HG03175 (cell line): ENCODE measurements around the gene HS3ST2.
"Not testable (repeated sequence)": the region's sequence is repeated elsewhere in the genome, so short reads cannot be mapped to it uniquely, and the experiment has no call there.

Experiments used
- ATAC-seq: cut with Tn5 transposase; IDR thresholded peaks from one replicate; pipeline ENCODE4 v1.9.1; 2021; ENCODE audit warnings: mild to moderate bottlenecking, moderate library complexity; ENCODE audit not compliant: unreplicated experiment

Gene HS3ST2

DNA sequence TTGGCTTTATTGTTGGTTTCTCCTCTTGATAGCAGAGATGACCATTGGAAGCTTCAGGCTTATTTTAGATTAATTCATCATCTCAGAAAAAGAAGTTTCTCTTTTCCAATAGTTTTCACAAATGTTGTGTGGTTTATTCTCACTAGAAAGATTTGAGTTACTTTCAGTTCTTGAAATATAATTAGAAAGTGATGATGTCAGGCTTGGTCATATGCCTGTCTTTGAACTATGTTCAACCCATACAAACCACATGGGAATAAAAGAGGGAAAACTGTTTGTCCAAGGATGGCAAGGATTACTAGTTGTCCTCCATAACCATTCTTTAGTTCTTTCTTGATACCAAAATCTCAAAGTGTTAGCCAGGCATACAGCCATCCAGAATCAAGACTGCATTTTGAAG is 3.7 kb upstream of the HS3ST2 start:
- no peak for ATAC-seq

DNA sequence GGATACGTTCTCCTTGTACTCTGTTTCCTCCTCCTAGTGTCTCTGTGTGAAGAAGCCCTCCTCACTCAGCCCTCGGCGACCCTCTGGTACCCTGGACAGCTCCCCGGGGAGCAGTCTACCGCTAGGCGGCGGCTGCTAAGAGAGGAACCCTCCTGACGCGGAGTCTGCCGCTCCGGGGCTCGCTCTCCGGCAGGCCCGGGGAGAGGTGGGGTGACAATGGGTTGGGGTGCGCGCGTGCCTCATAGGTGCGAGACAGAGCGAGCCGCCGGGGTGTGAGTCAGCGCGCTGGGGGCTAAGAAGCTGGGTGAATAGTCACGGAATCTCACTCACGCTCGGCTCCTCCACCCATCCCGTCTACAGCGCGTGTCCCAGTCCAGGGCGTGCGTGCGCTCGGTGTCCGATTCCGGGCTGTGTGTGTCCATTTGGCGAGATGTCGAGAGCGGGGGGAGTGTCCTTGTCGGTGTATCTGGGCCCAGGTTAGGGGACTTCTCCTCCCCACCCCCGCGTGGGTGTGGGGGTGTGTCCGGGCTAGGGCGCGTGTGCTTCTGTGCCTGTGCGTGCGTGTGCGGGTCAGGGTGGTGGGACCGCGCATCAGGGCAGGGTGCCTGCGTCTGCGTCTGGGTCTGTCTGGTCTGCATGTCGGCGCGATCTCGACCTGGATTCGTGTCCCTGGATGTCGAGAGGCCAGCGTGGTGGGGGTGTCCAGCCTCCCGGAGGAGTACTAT is 577 bp upstream of the HS3ST2 start:
- no peak for ATAC-seq

DNA sequence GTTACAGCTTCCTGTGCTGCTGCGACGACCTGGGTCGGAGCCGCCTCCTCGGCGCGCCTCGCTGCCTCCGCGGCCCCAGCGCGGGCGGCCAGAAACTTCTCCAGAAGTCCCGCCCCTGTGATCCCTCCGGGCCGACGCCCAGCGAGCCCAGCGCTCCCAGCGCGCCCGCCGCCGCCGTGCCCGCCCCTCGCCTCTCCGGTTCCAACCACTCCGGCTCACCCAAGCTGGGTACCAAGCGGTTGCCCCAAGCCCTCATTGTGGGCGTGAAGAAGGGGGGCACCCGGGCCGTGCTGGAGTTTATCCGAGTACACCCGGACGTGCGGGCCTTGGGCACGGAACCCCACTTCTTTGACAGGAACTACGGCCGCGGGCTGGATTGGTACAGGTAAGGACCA is 746 bp downstream of the HS3ST2 start:
- no peak for ATAC-seq

DNA sequence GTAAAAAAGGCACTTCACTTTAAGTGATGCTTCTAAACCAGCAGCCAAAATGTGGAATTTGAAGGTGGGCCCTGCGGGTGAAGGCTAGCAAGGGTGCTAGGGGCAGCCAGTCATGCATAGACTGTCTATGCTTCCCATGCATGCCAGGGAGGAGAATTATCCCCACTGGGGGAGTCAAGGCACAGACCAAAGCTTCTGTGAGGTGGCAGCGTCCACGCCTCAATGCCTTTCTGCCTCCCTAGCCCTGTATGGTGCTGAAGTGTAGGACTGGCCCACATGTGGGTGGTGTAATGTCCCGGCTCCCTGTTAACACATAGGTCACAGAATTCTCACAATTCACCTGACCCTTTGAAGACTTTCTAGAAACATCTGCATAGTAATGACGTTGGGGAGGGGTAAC is 1.9 kb downstream of the HS3ST2 start:
- ATAC-seq = no peak

DNA sequence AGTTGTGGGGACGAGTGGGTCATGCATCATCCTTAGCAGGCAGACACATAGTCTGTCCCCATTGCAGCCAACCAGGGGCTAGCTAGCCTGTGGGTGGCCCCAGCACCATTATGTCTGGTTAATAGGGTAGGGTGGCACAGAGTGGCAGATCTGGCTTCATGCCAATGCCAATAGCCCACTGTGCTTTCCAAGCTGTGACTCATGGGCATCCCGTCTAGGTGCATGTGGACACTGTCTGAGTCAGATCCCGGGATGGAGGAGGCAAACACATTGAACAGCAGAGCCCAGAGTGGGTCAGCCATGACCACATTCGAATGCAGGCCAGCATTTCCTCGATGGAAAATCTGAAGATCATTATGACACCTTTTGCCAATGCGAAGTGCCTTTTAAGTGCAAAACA is 2.5 kb downstream of the HS3ST2 start:
- ATAC-seq = no peak

DNA sequence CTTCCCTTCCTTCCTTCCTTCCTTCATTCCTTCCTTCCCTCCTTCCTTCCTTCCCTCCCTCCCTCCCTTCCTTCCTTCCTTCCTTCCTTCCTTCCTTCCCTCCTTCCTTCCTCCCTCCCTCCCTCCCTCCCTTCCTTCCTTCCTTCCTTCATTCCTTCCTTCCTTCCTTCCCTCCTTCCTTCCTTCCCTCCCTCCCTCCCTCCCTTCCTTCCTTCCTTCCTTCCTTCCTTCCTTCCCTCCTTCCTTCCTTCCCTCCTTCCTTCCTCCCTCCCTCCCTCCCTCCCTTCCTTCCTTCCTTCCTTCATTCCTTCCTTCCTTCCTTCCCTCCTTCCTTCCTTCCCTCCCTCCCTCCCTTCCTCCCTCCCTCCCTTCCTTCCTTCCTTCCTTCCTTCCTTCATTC is 4.8 kb downstream of the HS3ST2 start:
- not testable (repeated sequence) for ATAC-seq

DNA sequence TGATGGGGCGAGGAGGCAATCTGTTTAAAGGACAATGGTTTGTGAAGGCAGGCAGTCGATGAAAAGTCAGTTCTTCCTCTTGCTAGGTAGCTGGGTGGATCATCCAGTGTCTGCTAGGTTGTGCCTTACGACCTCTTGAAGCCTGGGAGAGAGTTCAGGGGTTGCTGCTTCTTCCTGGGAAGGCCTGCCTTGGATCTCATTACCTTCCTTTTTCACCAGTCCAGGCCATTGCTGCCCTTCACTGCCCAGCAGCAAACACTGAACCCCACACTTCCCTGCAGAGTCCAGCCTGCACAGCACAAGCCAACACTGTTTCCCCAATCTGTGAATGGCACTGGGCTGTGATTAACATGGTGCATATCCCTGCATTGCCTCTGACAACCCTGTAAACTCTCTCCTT is 24.7 kb downstream of the HS3ST2 start:
- ATAC-seq = no peak

DNA sequence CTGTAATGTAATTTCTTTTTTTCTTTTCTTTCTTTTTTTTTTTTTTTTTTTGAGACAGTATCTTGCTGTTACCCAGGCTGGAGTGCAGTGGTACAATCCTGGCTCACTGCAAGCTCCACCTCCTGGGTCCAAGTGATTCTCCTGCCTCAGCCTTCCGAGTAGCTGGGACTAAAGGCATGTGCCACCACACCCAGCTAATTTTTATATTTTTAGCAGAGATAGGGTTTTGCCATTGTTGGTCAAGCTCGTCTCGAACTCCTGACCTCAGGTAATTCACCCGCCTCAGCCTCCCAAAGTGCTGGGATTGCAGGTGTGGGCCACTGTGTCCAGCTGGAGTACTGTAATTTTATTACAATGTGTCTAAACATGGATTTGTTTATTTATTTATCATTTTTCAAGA is 28.1 kb downstream of the HS3ST2 start:
- ATAC-seq = not testable (repeated sequence)

DNA sequence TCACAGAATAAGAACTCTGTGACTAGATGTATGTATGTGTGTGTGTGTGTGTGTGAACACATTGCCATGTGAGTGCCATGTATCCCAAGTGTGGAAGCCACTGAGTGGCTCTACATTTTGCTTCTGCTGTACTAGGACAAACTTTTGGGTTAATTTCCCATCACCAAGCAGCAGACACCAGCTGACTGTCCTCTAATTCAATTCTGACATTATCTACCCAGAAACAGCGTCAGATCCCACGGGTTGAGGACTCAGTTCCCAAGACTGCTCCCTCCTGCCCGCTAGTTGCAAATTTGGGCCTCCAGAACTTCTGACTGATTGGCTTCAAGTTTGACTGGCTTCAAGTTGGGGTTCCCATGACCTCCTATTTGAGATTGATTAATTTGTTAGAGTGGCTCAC is 29.2 kb downstream of the HS3ST2 start:
- ATAC-seq = no peak

DNA sequence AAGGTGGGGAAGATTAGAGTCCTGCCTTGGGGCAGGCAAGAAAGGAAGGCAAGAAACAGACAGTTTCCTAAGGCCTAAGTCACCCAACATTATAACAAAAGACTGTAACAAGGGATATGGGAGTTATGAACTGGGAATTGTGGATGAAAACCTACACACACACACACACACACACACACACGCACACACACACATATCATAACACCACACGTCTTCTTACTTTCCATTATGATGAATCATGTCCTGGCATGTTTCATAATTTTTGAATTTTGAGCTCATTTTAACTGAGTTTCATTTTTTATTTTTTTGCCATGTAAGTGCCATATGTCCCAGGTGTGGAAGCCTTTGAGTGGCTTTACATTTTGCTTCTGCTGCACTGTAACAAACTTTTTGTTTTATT is 29.9 kb downstream of the HS3ST2 start:
- ATAC-seq = no peak

DNA sequence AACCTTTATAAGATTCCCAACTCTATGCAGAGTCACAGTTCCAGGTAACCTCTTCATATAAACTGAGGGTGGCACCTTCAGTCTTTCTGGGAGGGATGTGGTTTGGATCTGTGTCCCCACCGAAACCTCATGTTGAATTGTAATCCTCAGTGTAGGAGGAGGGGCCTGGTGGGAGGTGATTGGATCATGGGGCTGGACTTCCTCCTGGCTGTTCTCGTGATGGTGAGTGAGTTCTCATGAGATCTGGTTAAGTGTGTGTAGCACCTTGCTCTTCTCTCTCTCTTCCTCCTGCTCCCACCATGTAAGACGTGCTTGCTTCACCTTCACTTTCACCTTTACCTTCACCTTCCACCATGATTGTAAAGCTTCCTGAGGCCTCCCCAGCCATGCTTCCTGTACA is 30.5 kb downstream of the HS3ST2 start:
- ATAC-seq = no peak

DNA sequence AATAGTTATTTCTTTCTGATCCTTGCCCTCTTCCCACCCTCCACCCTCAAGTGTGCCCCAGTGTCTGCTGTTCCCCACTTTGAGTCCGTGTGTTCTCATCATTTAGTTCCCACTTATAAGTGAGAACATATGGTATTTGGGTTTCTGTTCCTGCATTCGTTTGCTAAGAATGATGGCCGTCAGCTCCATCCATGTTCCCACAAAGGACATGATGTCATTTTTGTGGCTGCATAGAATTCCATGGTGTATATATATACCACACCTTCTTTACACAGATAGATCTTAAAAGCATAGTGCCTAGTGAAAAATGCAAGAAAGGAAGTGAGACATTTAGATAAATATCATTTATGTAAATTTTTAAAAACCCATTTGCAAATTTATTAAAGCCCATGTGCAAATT is 33.1 kb downstream of the HS3ST2 start:
- no peak for ATAC-seq

DNA sequence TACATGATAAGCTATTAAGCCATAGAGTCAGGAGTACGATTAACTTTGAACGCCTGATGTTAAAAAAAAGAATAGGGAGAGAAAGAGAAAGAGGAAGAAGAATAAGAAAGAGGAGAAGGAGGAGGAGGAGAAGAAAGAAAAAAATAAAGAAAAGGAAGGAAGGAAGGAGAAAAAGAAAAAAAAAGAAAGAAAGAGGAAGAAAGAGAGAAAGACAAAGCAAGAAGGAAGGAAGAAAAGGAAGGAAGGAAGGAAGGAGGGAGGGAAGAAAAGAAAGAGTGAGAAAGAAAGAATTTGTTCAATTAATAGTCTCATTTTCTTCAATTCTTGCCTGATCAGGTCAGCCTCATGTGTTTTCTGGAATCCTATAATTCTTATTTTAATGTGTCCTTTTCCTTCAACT is 33.7 kb downstream of the HS3ST2 start:
- no peak for ATAC-seq

DNA sequence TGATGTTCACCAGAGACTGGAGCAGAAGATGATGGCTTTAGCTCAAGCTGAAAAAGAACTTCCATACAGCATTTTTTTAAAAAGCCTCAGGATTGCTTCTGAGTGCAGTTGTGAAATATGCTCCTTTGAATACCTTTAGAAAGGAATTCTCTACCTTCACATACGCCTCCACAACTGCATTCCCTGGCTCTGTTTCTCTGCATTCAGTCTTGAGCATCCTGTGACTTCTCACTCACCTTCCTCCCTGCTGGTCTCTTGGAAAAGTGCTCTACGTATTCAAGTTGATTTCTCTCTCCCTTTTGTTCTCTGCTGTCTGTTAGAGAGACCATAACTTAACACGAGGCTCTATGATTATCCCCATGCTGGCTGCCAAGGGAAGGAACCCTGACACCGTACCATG is 34.5 kb downstream of the HS3ST2 start:
- ATAC-seq = no peak

DNA sequence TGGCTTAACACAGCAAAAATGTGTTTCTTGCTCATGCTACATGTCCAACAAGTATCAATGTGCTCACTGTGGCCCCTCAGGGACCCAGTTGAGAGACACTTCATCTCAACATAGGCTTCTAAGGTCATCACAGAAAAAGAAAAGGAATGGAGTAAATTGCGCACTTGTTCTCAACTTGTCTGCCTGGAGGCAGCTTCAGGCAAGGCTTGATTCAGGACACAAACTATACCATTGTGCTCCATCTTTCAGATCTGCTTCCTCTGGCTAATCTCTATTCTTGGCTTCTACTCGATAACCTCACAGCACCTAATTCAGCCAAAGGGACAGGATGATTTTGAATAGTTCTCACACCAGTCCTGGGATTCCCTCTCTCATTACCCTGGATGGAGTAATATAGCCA is 35.6 kb downstream of the HS3ST2 start:
- ATAC-seq = no peak

DNA sequence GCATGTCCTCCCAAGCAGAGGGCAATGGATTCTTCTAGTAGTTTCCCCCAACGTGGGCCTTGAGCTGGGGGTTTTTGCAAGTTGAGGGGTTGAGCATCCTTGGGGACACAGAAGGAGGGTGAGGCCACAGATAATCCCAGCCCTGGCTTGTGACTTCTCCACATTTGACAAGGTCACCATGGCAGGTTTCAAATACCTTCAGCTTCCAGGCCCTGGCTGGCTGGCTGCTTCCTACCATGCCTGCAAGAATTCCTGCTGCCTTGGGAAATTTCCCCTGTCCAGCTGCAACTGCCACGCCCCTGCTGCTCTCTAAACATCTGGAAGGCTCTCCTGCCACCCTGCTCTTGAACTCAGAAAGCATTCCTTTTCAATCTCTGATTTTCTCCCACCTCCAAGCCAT is 41.3 kb downstream of the HS3ST2 start:
- ATAC-seq = no peak

DNA sequence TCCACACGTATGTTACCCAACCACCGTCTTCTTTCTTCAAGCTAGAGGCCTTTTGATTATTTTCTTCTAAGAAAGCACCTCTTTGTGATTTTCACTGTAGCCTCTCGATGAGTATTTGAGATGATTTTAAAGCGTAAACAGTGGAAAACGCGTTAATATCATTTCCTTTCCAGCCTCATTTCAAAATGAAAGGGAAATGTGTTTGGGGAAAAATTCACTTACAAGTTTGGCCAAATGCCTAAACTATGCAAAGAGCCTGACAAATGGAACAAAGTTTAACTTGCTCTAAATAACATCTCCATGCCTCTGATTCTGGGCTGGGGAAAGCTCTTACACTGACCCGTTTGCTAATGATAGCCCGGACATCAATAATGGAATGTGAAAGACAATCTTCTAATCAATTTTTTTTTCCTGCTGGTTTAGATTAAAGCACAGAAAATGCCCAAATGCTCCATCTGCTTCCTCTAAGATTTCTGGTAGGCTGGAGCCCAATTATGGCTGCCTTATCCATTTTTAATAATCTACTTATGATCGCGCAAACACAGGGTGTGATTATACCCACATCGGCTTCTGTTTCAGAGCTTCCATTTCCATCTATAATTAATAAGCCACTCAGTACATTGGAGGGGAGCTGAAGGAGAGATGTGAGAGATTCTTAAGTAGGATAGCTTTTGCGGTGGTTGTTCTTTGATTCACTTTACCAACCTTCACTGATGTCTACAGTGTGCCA is 43.5 kb downstream of the HS3ST2 start:
- ATAC-seq = no peak

DNA sequence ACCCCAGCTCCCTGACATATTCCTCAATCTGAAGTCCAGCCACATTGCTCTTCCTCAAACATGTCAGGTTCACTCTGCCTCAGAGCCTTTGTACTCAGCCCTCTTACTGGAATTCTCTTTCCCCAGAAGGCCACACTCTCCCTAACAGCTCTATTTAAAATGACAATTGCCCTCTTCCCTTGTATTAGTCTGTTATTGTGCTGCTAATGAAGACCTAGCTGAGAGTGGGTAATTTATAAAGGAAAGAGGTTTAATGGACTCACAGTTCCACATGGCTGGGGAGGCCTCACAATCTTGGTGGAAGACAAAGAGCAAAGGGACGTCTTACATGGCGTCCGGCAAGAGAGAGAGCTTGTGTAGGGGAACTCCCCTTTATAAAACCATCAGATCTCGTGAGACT is 46.0 kb downstream of the HS3ST2 start:
- no peak for ATAC-seq

DNA sequence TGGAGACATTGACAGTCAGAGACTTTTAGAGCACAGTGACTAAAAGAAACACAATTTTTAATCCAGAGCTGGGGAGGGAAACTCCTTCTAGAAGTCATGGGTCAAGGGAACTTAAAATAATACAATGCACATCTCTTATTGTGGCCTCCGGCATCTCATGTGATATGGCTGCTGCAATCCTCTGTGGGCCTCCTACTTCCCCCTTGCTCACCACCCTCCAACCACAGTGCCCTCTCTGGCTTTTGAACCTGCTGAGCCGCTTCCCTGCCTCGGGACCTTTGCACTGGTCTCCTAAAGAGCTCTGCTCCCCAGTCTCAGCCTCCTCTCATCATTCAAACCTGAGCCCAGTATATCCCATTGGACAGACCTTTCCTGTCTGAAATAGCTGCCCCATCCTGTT is 47.6 kb downstream of the HS3ST2 start:
- no peak for ATAC-seq

DNA sequence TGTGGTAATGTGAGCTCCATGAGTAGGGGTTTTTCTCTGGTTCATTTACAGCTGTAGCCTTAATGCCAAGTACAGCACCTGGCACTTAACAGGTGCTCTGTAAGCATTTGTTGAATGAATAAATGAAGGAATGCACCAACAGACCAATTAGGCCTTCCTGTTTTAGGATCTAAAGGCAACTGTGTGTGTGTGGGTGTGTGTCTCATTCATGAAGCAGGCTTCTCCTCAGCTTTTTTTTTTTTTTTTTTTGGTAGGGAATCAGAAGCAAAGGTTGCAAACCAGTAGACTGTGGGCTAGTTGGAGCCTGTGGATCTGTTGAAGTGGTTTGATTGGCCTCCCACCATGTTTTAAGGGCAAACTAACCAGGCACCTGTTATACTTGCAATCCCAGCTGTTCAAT is 48.1 kb downstream of the HS3ST2 start:
- ATAC-seq = no peak

DNA sequence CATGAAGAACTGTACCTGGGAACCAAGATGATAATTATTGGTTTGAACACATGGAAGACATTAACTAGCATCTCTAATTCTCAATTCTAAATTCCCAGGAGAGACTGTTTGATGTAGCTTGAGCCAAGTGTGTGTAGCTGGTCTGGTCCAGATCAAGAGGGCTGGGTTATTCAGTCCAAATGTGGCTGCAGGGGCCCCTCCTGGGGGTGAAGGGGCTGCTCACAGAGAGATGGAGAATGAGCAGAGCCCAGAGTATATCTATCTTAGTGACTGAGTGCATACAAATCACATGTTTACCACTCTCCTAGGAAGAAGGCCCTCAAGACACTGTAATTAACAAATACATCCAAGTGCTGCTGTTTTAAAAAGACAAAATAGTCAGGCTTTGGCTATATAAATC is 50.4 kb downstream of the HS3ST2 start:
- ATAC-seq = no peak

DNA sequence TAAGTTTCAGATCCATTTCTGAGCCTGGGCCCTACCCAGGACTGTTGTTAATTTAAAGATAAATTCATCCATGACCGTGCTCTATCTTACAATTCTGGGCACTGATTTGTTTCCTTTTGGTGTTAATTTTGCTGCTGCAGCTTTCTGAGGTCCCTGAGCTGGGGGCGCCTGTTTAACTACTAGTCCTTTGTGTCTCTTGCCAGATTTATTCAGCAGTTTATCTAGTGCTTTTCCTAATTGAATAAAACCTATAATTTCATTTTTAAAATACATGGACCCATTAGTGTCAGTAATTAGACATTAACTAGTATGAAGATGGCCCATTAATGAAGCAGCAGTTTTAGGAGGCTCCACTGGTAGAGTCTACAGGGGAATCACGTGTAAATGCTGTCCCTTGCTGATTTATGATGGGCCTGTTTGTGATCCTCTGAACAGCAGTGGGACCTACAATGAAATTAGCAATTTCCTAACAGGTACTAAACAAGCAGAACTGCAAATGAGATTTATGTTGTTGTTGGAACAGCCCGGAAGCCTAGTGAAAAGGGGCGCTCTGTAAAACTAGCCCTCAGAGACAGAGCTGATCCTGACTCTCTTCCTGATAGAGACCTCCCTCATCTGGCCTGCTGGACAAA is 54.7 kb downstream of the HS3ST2 start:
- no peak for ATAC-seq
